Ovary (tissue), 3 donors: ENCODE data around the gene CHPF.

Experiments
- CTCF ChIP-seq, 3 donors: fragments of 450-650 bp in 2 of 3; fragments of 200-600 bp in 1 of 3; IDR thresholded peaks; one replicate each; pipeline versions ENCODE4 v1.5.1 to v1.8.0; 2016 to 2022; ENCODE audit warnings: antibody characterized with exemption in 3 of 3, mild to moderate bottlenecking in 1 of 3
- POLR2A ChIP-seq: fragments of 450-650 bp; IDR thresholded peaks from one replicate; pipeline ENCODE4 v1.6.1; 2017; ENCODE audit warnings: antibody characterized with exemption, mild to moderate bottlenecking, moderate library complexity
- donor health status: DM: no; HTN: no; CAD: no.

GRCh38 chr2:219531639-219532377 lies 11.8 kb downstream of the CHPF start:
- TF ChIP-seq CTCF (IDR thresholded peaks at IDR 0.05) (no peak), POLR2A (no peak)
